Stimulated activated CD8-positive, alpha-beta memory T cell treated with anti-CD3 and anti-CD28 coated beads, Interleukin-4, amount 100 ng/mL, for 24 hours (primary cell): Measurements from ENCODE around the gene FBXO36.

Experiments
- DNase-seq: peaks from one replicate; pipeline ENCODE4 v3.0.0-alpha.2; 2020; ENCODE audit warnings: low read depth

Gene FBXO36

GRCh38 chr2:230050136-230050535, 127.8 kb downstream of the FBXO36 start:
- DNase-seq, result no peak

- no peak for DNase-seq
Observed at GRCh38 chr2:230052299-230052698, 130.0 kb downstream of the FBXO36 start.

GRCh38 chr2:230053753-230054478, 131.6 kb downstream of the FBXO36 start:
- no peak for DNase-seq

- no peak for DNase-seq
Observed at GRCh38 chr2:230060672-230061293, 138.5 kb downstream of the FBXO36 start.
